Lower leg skin (tissue), 4 donors: ENCODE measurements around the gene TIMM17B. TPM values are rescaled to one million over a fixed set of nuclear protein-coding genes. Genes with fewer than 3 reads are reported as not detected.
"Not testable (repeated sequence)": the region's sequence is repeated elsewhere in the genome, so short reads cannot be mapped to it uniquely, and the experiment has no call there.

Experiments used
- DNase-seq, 2 donors: peaks; one replicate each; pipeline ENCODE4 v3.0.0-alpha.2; 2019; ENCODE audit warnings: low spot score in 2 of 2
- H3K4me3 ChIP-seq: fragments of 200-600 bp; sonication (generic); 2 replicates; pipeline ENCODE4 v1.5.1; 2017; ENCODE audit warnings: mild to moderate bottlenecking, low read depth; ENCODE audit not compliant: poor library complexity, severe bottlenecking
- CTCF ChIP-seq, 3 donors: fragments of 450-650 bp; IDR thresholded peaks; one replicate each; pipeline ENCODE4 v1.5.1; 2016; ENCODE audit warnings: antibody characterized with exemption in 3 of 3, mild to moderate bottlenecking in 3 of 3, moderate library complexity in 2 of 3
- POLR2A ChIP-seq, 2 donors: fragments of 450-650 bp; IDR thresholded peaks; one replicate each; pipeline ENCODE4 v1.6.1; 2016 to 2017; ENCODE audit warnings: antibody characterized with exemption in 2 of 2, mild to moderate bottlenecking in 1 of 2, moderate library complexity in 1 of 2
- WGBS, 2 donors: methylation state at CpG; one replicate each; pipeline ENCODE4 v1.1.5; 2018; 5-methylcytosine and 5-hydroxymethylcytosine counted together
- intact Hi-C: fragments of 100-400 bp; cut with DNase I; formaldehyde crosslinking; loops from one replicate; pipeline ENCODE4 v1.15.0; 2023; ENCODE audit warnings: low total_unique reads
- total RNA-seq, 4 donors: library from RNA; depleted of rRNA; stranded (reverse); fragments of >200 nt; gene quantifications; one replicate each; pipeline ENCODE4 v1.1.0, GENCODE V29; 2016

The TIMM17B gene
- total RNA-seq, 4 donors from 2014 or later = 37.1 to 46.2 (median 42.2) TPM

- DNase-seq = no peak
- intact Hi-C loops = no loop called here
- TF ChIP-seq POLR2A (IDR thresholded peaks at IDR 0.05) (no peak), CTCF (IDR thresholded peaks at IDR 0.05) (no peak)
- H3K4me3 ChIP-seq = no peak overlapping the region
- WGBS, 2 donors = 84 to 95% methylated on average over 14 to 16 of the region's 16 CpGs
Observed at GRCh38 chrX:48893556-48894348, 3.8 kb downstream of the TIMM17B start.

GRCh38 chrX:48892896-48893295, 4.7 kb downstream of the TIMM17B start:
- 74 to 75% methylated on average over 4 of the region's 4 CpGs for WGBS, 2 donors

GRCh38 chrX:48891402-48892288, 5.9 kb downstream of the TIMM17B start:
- TF ChIP-seq CTCF (IDR thresholded peaks at IDR 0.05) (no peak), POLR2A (IDR thresholded peaks at IDR 0.05) (no peak)
- DNase-seq = peak; percentile 79 to 96
- WGBS, 2 donors = 7 to 42% methylated on average over 16 to 68 of the region's 68 CpGs
- intact Hi-C loops = no loop called here
- H3K4me3 ChIP-seq = peak overlapping the region; percentile 25

More at GRCh38 chrX:48892896-48893295, 4.7 kb downstream of the TIMM17B start:
- DNase-seq = no peak
- no peak for TF ChIP-seq CTCF (IDR thresholded peaks at IDR 0.05)
- TF ChIP-seq POLR2A (IDR thresholded peaks at IDR 0.05) = no peak
- intact Hi-C loops = no loop called here
- no peak overlapping the region for H3K4me3 ChIP-seq

- WGBS, 2 donors = 0 to 29% methylated on average over 12 to 33 of the region's 35 CpGs
- no peak for DNase-seq
- H3K4me3 ChIP-seq = peak overlapping the region; percentile 25
- intact Hi-C loops = no loop called here
- TF ChIP-seq POLR2A (IDR thresholded peaks at IDR 0.05) (no peak), CTCF (IDR thresholded peaks at IDR 0.05) (no peak)
Observed at GRCh38 chrX:48890934-48891401, 6.6 kb downstream of the TIMM17B start.

GRCh38 chrX:48890296-48890925, 7.2 kb downstream of the TIMM17B start:
- WGBS, 2 donors = 17 to 42% methylated on average over 13 to 15 of the region's 15 CpGs
- TF ChIP-seq POLR2A (IDR thresholded peaks at IDR 0.05) = no peak
- TF ChIP-seq CTCF (IDR thresholded peaks at IDR 0.05) = no peak
- intact Hi-C loops = no loop called here
- DNase-seq = peak in 1 of 2 donors; percentile 81
- H3K4me3 ChIP-seq = no peak overlapping the region

- H3K4me3 ChIP-seq, intact Hi-C loops: not testable (repeated sequence)
- peak in 1 of 2 donors; percentile 57 for DNase-seq
- 82 to 95% methylated on average over 5 of the region's 5 CpGs for WGBS, 2 donors
Observed at GRCh38 chrX:48886586-48886985, 11.0 kb downstream of the TIMM17B start.
